ENCODE data around the gene CFAP20DC. TPM values are rescaled to one million over a fixed set of nuclear protein-coding genes. Genes with fewer than 3 reads are reported as not detected.

The CFAP20DC gene
- total and polyA plus RNA-seq, 2 experiments from 2014 or later: 7.4 to 11.4 TPM

DNA sequence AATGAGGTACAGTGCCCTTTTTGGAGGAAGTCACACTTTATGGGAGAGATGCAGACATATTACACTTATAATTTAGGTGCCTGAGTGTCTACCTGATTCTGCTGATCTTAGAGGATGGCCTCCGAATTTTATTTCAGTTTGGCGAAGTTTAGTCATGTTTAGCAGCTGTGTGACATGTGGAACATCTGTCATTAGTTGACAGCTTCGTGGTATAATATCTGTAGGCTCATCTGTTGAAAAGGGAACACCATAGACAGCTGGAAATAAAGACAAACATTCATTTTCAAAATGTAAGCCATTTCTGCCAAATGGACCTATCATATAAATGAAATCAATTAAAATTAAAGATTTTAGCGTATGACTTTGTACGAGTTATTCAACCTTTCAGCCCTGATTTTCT lies 165.4 kb downstream of the CFAP20DC start:
- Mint-ChIP-seq H3K27me3 (ENCODE audit: insufficient read depth, low read depth, poor library complexity) (no peaks in the 10 kb centered on the region), H3K36me3 (ENCODE audit: low read depth) (no peaks in the 10 kb centered on the region), H3K4me1 (peaks cover 12% of the 10 kb centered on the region; the same call in 2 of the 3 replicates), H3K27ac (no peak overlapping the region), H3K9me3 (no peaks in the 10 kb centered on the region; the same call in 2 of the 3 replicates), H3K4me3 (no peak overlapping the region)
- H2AFZ ChIP-seq: no peak overlapping the region
- H3K4me1 ChIP-seq (ENCODE audit: insufficient read depth): peaks cover 9% of the 10 kb centered on the region; the same call in 1 of the 2 replicates
- H3K36me3 ChIP-seq (ENCODE audit: insufficient read depth): no peaks in the 10 kb centered on the region
- TF ChIP-seq ZNF114 (CRISPR knock-in tag; IDR thresholded peaks at IDR 0.05) (no peak), JUNB (IDR thresholded peaks at IDR 0.05; ENCODE audit: unreplicated experiment) (no peak), EZH2phosphoT487 (IDR thresholded peaks at IDR 0.05; ENCODE audit: unreplicated experiment) (no peak), POLR2AphosphoS5 (IDR thresholded peaks at IDR 0.05; ENCODE audit: low read depth) (no peak), STAT1 (IDR thresholded peaks at IDR 0.05; ENCODE audit: unreplicated experiment) (no peak), NANOG (IDR thresholded peaks at IDR 0.05; ENCODE audit: borderline replicate concordance) (no peak), CREB1 (CRISPR knock-in tag; IDR thresholded peaks at IDR 0.05; ENCODE audit: low read depth) (no peak), EZH2 (IDR thresholded peaks at IDR 0.05; ENCODE audit: low read depth, unreplicated experiment) (no peak)
- TF ChIP-seq, protein P1, sequence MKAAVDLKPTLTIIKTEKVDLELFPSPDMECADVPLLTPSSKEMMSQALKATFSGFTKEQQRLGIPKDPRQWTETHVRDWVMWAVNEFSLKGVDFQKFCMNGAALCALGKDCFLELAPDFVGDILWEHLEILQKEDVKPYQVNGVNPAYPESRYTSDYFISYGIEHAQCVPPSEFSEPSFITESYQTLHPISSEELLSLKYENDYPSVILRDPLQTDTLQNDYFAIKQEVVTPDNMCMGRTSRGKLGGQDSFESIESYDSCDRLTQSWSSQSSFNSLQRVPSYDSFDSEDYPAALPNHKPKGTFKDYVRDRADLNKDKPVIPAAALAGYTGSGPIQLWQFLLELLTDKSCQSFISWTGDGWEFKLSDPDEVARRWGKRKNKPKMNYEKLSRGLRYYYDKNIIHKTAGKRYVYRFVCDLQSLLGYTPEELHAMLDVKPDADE (IDR thresholded peaks at IDR 0.05): no peak
- TF ChIP-seq, protein P2, sequence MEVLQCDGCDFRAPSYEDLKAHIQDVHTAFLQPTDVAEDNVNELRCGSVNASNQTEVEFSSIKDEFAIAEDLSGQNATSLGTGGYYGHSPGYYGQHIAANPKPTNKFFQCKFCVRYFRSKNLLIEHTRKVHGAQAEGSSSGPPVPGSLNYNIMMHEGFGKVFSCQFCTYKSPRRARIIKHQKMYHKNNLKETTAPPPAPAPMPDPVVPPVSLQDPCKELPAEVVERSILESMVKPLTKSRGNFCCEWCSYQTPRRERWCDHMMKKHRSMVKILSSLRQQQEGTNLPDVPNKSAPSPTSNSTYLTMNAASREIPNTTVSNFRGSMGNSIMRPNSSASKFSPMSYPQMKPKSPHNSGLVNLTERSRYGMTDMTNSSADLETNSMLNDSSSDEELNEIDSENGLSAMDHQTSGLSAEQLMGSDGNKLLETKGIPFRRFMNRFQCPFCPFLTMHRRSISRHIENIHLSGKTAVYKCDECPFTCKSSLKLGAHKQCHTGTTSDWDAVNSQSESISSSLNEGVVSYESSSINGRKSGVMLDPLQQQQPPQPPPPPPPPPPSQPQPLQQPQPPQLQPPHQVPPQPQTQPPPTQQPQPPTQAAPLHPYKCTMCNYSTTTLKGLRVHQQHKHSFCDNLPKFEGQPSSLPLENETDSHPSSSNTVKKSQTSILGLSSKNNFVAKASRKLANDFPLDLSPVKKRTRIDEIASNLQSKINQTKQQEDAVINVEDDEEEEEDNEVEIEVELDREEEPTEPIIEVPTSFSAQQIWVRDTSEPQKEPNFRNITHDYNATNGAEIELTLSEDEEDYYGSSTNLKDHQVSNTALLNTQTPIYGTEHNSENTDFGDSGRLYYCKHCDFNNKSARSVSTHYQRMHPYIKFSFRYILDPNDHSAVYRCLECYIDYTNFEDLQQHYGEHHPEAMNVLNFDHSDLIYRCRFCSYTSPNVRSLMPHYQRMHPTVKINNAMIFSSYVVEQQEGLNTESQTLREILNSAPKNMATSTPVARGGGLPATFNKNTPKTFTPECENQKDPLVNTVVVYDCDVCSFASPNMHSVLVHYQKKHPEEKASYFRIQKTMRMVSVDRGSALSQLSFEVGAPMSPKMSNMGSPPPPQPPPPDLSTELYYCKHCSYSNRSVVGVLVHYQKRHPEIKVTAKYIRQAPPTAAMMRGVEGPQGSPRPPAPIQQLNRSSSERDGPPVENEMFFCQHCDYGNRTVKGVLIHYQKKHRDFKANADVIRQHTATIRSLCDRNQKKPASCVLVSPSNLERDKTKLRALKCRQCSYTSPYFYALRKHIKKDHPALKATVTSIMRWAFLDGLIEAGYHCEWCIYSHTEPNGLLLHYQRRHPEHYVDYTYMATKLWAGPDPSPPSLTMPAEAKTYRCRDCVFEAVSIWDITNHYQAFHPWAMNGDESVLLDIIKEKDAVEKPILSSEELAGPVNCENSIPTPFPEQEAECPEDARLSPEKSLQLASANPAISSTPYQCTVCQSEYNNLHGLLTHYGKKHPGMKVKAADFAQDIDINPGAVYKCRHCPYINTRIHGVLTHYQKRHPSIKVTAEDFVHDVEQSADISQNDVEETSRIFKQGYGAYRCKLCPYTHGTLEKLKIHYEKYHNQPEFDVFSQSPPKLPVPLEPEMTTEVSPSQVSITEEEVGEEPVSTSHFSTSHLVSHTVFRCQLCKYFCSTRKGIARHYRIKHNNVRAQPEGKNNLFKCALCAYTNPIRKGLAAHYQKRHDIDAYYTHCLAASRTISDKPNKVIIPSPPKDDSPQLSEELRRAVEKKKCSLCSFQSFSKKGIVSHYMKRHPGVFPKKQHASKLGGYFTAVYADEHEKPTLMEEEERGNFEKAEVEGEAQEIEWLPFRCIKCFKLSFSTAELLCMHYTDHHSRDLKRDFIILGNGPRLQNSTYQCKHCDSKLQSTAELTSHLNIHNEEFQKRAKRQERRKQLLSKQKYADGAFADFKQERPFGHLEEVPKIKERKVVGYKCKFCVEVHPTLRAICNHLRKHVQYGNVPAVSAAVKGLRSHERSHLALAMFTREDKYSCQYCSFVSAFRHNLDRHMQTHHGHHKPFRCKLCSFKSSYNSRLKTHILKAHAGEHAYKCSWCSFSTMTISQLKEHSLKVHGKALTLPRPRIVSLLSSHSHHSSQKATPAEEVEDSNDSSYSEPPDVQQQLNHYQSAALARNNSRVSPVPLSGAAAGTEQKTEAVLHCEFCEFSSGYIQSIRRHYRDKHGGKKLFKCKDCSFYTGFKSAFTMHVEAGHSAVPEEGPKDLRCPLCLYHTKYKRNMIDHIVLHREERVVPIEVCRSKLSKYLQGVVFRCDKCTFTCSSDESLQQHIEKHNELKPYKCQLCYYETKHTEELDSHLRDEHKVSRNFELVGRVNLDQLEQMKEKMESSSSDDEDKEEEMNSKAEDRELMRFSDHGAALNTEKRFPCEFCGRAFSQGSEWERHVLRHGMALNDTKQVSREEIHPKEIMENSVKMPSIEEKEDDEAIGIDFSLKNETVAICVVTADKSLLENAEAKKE (CRISPR knock-in tag; IDR thresholded peaks at IDR 0.05): no peak
- TF ChIP-seq, protein P3, sequence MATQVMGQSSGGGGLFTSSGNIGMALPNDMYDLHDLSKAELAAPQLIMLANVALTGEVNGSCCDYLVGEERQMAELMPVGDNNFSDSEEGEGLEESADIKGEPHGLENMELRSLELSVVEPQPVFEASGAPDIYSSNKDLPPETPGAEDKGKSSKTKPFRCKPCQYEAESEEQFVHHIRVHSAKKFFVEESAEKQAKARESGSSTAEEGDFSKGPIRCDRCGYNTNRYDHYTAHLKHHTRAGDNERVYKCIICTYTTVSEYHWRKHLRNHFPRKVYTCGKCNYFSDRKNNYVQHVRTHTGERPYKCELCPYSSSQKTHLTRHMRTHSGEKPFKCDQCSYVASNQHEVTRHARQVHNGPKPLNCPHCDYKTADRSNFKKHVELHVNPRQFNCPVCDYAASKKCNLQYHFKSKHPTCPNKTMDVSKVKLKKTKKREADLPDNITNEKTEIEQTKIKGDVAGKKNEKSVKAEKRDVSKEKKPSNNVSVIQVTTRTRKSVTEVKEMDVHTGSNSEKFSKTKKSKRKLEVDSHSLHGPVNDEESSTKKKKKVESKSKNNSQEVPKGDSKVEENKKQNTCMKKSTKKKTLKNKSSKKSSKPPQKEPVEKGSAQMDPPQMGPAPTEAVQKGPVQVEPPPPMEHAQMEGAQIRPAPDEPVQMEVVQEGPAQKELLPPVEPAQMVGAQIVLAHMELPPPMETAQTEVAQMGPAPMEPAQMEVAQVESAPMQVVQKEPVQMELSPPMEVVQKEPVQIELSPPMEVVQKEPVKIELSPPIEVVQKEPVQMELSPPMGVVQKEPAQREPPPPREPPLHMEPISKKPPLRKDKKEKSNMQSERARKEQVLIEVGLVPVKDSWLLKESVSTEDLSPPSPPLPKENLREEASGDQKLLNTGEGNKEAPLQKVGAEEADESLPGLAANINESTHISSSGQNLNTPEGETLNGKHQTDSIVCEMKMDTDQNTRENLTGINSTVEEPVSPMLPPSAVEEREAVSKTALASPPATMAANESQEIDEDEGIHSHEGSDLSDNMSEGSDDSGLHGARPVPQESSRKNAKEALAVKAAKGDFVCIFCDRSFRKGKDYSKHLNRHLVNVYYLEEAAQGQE (IDR thresholded peaks at IDR 0.05; ENCODE audit: unreplicated experiment): no peak
- TF ChIP-seq, protein P4, sequence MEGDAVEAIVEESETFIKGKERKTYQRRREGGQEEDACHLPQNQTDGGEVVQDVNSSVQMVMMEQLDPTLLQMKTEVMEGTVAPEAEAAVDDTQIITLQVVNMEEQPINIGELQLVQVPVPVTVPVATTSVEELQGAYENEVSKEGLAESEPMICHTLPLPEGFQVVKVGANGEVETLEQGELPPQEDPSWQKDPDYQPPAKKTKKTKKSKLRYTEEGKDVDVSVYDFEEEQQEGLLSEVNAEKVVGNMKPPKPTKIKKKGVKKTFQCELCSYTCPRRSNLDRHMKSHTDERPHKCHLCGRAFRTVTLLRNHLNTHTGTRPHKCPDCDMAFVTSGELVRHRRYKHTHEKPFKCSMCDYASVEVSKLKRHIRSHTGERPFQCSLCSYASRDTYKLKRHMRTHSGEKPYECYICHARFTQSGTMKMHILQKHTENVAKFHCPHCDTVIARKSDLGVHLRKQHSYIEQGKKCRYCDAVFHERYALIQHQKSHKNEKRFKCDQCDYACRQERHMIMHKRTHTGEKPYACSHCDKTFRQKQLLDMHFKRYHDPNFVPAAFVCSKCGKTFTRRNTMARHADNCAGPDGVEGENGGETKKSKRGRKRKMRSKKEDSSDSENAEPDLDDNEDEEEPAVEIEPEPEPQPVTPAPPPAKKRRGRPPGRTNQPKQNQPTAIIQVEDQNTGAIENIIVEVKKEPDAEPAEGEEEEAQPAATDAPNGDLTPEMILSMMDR (conservative IDR thresholded peaks at IDR 0.05; ENCODE audit: low read depth in 2 of 2): no peak
- no peak for ATAC-seq
- no peaks in the 10 kb centered on the region for H3K79me2 ChIP-seq (replicated peaks; ENCODE audit: insufficient read depth)
- H3F3A ChIP-seq (replicated peaks; ENCODE audit: low read depth): no peaks in the 10 kb centered on the region
- H3K27me3 ChIP-seq (ENCODE audit: insufficient read depth): no peaks in the 10 kb centered on the region
- no peak overlapping the region for H3K27ac ChIP-seq (ENCODE audit: low read depth)
- no peak for DNase-seq (ENCODE audit: low spot score)
- no peaks in the 10 kb centered on the region for H4K20me1 ChIP-seq (replicated peaks; ENCODE audit: insufficient read depth)
- H3K4me3 ChIP-seq: no peak overlapping the region
- H3K9me2 ChIP-seq (ENCODE audit: insufficient read depth): no peaks in the 10 kb centered on the region
- no peak overlapping the region for H3K4me2 ChIP-seq
